GM18511 (cell line): ENCODE measurements around the gene PIEZO2.
A peak's percentile ranks its signal among the peaks of the same experiment; 100 is the strongest.
"Not testable (repeated sequence)": the region's sequence is repeated elsewhere in the genome, so short reads cannot be mapped to it uniquely, and the experiment has no call there.

ENCODE experiments used
- ATAC-seq: cut with Tn5 transposase; IDR thresholded peaks from one replicate; pipeline ENCODE4 v1.9.1; 2021; ENCODE audit warnings: mild to moderate bottlenecking, moderate library complexity; ENCODE audit not compliant: unreplicated experiment

Gene PIEZO2

GRCh38 chr18:10933648-10934047, 215.7 kb downstream of the PIEZO2 start:
- ATAC-seq: not testable (repeated sequence)

DNA sequence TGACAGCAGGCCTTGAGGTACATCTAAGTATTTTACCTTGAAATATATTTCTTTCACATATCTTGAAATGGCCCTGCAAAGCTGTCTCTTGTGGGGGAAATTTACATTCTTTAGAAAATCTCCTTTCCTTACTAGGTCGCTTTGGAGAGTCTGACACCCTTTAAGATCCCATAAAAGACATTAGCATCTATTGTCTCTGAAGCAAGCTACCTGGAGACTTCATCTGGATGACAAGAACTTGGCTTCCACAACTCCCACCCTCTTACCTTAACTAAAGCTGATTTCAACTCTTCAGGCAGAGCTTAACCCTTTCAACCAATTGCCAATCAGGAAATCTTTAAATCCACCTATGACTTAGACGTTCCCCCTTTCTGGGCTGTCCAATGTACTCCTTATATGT, 219.3 kb downstream of the PIEZO2 start:
- ATAC-seq: no peak

- peak; percentile 67 for ATAC-seq
Observed at GRCh38 chr18:10928772-10929373, 220.5 kb downstream of the PIEZO2 start.

GRCh38 chr18:10928011-10928771, 221.2 kb downstream of the PIEZO2 start:
- peak; percentile 57 for ATAC-seq

GRCh38 chr18:10927286-10927992, 221.9 kb downstream of the PIEZO2 start:
- no peak for ATAC-seq

DNA sequence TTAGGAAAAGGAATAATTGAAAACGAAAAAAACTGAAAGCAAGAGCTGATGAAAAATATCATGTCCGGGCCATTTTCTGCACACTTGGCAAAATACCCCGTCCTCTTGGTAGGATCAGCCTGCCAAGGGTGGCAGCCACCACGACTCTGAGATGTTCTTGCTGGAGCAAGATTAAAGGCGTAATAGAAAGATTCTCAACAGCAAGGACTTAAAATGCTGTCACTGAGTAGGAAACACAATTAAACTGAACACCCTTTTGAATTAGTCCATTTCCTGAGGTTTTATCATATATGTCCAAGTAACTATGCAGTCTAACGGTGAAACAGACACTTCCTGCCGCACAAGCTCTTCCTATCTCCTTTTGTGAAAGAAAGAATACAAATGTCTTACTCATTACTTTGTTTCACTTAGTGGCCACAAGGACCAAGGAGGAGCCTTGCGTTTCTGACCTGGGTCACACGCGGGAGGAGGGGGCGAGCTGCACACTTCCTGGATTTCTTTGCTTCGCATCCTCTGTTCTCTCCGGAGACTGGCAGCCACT, 222.7 kb downstream of the PIEZO2 start:
- no peak for ATAC-seq

- no peak for ATAC-seq
Observed at GRCh38 chr18:10924290-10924689, 225.1 kb downstream of the PIEZO2 start.

DNA sequence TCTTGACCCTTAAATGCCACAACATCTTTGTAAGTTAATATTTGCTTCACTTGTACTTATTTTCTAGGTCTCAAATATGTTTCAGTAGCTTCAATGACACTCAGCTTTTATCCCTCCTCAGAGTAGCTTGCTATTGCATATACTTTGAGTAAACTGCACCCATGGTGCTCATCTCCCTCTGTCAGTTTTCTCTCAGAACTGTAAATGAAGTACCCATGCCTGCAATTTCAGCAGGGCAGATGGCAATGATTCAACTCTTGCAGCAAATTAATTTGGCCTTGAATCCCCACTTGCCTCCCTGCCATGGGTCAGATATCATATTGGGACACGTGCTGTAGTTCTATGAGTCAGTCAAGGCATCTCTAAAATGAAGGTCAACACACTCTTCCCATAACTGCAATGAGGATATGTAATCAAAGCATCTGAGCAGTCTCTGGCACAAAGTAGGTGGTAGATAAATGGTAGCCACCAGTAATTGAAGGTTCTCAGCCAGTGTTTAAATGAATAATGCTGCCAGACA, 225.8 kb downstream of the PIEZO2 start:
- no peak for ATAC-seq

GRCh38 chr18:10923141-10923540, 226.2 kb downstream of the PIEZO2 start:
- no peak for ATAC-seq

DNA sequence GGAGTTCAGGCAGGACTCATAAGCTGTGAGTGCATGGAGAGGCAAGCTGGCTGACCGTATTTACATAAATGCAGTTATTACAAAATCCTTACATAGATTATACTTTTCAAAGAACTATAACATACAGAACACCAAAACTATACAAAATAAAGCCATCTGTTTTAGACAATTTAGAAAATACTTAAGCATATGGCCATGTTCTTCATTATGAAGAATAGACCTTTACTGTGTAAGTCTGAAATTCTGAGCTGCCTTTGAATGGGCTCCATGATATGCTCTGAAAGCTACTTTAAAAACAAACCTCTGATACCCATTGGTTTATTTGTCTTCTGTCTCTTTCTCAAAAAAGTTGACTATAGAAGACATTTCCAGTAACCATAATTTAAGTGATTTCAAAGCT, 226.7 kb downstream of the PIEZO2 start:
- not testable (repeated sequence) for ATAC-seq

DNA sequence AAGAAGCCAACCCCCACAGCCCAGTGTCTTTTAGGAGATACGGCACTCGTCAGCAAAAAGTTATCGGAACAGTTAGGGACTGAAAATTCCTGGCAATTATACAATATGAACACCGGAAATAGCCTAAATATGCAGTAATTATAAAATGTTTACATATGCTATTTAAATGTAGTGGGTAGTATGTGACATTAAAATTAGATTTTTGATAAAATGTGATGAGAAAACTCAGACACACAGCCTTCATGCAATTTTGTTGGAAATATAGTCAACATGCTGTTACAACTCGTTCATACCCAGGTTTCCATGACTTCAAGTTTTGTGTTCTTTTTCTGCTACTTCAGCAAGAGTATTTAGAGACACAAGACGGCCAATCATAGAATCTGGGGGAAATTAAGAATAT, 229.1 kb downstream of the PIEZO2 start:
- not testable (repeated sequence) for ATAC-seq

DNA sequence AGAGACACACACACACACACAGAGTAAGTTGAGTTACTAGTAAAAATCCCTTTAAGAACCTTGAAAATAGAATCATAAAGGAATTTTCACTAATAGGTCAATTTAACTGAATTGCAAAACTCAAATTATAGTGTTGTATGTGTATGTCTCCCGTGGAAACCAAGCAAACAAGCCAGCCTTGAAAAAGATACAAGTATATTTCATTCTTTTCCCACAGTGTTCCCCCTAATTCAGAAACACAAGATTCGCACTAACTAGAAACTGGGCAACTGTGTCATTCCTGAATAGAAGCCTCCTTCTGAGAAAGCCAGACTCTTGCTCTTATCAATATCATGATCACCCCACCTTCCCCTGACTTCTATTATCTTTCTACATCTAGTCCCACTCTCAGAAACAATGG, 229.5 kb downstream of the PIEZO2 start:
- no peak for ATAC-seq

DNA sequence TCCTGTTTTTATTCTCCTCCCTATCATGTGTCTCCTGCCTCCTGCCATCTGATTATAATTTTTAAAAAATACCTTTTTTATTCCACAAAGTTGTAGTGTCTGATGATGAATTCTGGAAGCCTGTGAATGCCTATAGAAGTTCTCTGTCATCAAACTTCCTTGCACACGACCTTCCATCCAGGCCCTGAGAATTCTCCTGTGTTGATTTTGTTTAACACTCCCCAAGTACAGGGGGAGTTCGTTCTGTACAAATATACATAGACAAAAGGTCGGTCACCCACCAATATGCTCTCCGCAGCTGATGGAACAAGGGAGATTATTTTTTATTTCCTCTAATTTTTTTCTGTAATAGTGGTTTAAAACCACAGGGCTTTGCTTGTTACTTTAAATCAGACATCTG, 232.5 kb downstream of the PIEZO2 start:
- ATAC-seq: no peak

DNA sequence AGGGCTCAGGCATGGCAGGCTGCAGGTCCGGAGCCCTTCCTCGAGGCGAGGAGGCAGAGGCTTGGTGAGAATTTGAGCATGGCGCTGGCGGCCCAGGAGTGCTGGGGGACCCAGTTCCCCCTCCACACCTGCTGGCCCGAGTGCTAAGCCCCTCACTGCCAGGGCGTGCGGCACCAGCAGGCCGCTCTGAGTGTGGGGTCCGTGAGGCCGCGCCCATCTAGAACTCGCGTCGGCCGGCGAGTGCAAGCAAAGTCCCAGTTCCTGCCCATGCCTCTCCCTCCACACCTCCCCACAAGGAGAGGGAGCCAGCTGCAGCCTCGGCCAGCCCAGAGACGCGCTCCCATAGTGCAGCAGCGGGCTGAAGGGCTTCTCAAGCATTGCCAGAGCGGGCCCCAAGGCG, 233.0 kb downstream of the PIEZO2 start:
- no peak for ATAC-seq

DNA sequence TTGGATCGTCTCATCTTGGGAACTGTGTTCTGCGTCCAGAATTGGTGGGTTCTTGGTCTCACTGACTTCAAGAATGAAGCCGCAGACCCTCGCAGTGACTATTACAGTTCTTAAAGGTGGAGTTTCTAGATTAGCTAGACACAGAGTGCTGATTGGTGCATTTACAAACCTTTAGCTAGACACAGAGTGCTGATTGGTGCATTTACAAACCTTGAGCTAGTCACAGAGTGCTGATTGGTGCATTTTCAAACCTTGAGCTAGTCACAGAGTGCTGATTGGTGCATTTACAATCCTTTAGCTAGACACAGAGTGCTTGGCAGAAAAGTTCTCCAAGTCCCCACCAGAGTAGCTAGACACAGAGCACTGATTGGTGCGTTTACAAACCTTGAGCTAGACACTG, 233.6 kb downstream of the PIEZO2 start:
- not testable (repeated sequence) for ATAC-seq

DNA sequence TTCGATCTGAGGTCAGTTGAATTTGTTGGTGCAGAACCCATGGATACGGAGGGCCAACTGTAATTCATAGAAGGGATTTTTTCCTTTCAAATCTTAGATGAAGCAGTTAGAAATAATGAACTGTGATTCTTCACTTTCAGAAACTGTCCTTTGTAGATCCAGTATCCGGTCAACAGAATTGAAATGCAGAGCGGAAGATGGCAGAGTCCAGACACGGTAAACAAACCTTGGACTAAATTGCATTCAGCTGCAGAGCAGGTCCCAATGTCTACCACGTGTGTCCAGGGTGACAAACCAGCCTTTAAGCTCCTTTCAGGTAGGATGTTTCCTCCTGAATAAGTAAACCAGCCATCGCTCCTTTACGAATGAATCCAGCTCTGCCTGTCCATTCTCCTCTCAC, 234.8 kb downstream of the PIEZO2 start:
- not testable (repeated sequence) for ATAC-seq

- no peak for ATAC-seq
Observed at GRCh38 chr18:10913919-10914318, 235.4 kb downstream of the PIEZO2 start.

- no peak for ATAC-seq
Observed at GRCh38 chr18:10912790-10913545, 236.4 kb downstream of the PIEZO2 start.

DNA sequence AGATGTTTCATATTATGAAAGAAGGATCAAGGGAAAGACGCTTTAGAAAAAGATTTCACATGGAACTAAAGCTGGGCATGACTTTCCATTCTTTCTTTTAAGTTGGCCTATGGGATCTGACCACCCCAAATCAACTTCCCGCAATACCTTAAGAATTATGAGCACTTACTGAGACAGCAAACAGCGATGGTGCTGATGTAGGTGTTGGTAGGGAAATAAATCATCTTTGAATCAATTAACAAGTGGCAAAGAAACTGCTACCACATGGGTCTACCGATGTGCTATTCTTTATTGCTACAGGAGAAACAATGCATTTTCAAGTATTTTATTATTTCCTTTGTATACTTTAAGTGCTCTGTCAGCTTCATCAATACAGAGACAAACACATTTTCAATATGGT, 239.6 kb downstream of the PIEZO2 start:
- no peak for ATAC-seq

- no peak for ATAC-seq
Observed at GRCh38 chr18:10908760-10909159, 240.6 kb downstream of the PIEZO2 start.

GRCh38 chr18:10907749-10908148, 241.6 kb downstream of the PIEZO2 start:
- no peak for ATAC-seq
